ENCODE results near the gene NDUFV3.

DNA sequence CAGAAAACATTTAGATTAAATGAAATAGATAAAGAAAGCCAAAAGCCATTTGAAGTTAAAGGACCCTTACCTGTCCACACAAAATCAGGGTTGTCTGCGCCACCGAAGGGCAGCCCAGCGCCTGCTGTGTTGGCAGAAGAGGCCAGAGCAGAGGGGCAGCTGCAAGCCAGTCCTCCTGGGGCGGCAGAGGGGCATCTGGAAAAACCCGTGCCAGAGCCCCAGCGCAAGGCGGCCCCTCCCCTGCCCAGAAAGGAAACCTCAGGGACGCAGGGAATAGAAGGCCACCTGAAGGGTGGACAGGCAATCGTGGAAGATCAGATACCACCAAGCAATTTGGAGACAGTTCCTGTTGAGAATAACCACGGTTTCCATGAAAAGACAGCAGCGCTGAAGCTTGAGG lies 10.7 kb downstream of the NDUFV3 start:
- TF ChIP-seq POLR2AphosphoS5 (IDR thresholded peaks at IDR 0.05) = no peak
- TF ChIP-seq, protein P1, sequence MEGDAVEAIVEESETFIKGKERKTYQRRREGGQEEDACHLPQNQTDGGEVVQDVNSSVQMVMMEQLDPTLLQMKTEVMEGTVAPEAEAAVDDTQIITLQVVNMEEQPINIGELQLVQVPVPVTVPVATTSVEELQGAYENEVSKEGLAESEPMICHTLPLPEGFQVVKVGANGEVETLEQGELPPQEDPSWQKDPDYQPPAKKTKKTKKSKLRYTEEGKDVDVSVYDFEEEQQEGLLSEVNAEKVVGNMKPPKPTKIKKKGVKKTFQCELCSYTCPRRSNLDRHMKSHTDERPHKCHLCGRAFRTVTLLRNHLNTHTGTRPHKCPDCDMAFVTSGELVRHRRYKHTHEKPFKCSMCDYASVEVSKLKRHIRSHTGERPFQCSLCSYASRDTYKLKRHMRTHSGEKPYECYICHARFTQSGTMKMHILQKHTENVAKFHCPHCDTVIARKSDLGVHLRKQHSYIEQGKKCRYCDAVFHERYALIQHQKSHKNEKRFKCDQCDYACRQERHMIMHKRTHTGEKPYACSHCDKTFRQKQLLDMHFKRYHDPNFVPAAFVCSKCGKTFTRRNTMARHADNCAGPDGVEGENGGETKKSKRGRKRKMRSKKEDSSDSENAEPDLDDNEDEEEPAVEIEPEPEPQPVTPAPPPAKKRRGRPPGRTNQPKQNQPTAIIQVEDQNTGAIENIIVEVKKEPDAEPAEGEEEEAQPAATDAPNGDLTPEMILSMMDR (IDR thresholded peaks at IDR 0.05 in 8 of 11, conservative IDR thresholded peaks at IDR 0.05 in 3 of 11) = no peak

All from spleen (tissue), 7 donors.